GM12873 (cell line): ENCODE data around the gene C10orf88.

Experiments used
- CTCF ChIP-seq: IDR thresholded peaks from 2 replicates; pipeline ENCODE4 v1.5.1; 2012; ENCODE audit warnings: low read depth, mild to moderate bottlenecking, moderate library complexity, low read length, control low read depth; ENCODE audit not compliant: insufficient read depth; ENCODE audit errors: missing control alignments

Gene C10orf88

GRCh38 chr10:122995936-122996335 lies 41.9 kb upstream of the C10orf88 start:
- TF ChIP-seq CTCF: no peak

- no peak for TF ChIP-seq CTCF
Measured at GRCh38 chr10:122993797-122994336, 39.8 kb upstream of the C10orf88 start.

- TF ChIP-seq CTCF: no peak
Measured at GRCh38 chr10:122992031-122992585, 38.1 kb upstream of the C10orf88 start.

GRCh38 chr10:122990278-122990677 lies 36.3 kb upstream of the C10orf88 start:
- TF ChIP-seq CTCF: no peak

- no peak for TF ChIP-seq CTCF
Measured at GRCh38 chr10:122988501-122988900, 34.5 kb upstream of the C10orf88 start.

GRCh38 chr10:122986335-122986734 lies 32.3 kb upstream of the C10orf88 start:
- TF ChIP-seq CTCF: no peak

- TF ChIP-seq CTCF: no peak
Measured at GRCh38 chr10:122984708-122985107, 30.7 kb upstream of the C10orf88 start.

GRCh38 chr10:122983898-122984297 lies 29.9 kb upstream of the C10orf88 start:
- TF ChIP-seq CTCF: no peak
